Medulla oblongata (tissue), 1 donor: ENCODE results near the gene PYM1.
A peak's percentile ranks its signal among the peaks of the same experiment; 100 is the strongest.
"Not testable (repeated sequence)": the region's sequence is repeated elsewhere in the genome, so short reads cannot be mapped to it uniquely, and the experiment has no call there.

Experiments used
- DNase-seq: peaks from one replicate; pipeline ENCODE4 v3.0.0-alpha.2; 2015; ENCODE audit errors: extremely low spot score

Gene PYM1

GRCh38 chr12:55940065-55940732 lies 12.5 kb upstream of the PYM1 start:
- peak; percentile 93 for DNase-seq

GRCh38 chr12:55938826-55939501 lies 11.3 kb upstream of the PYM1 start:
- no peak for DNase-seq

DNA sequence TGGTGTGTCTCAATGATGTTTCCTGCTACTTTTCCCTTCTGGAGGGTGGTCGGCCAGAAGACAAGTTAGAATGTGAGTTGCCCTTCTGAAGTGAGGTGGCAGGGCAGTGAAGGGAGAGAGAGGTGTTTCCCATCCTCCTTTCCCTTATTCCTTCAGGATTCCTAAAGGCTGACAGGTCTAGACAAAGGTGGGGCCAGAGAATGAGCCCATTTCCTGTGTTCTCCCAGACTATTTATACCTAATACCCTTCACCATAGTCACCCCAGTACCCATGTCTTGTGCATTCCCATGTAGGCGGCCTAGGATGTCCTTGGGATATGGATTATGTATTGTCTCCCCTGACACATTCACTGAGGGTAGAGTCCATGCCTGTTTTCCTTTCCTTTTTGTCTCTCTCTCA lies 10.3 kb upstream of the PYM1 start:
- DNase-seq: no peak

- DNase-seq: no peak
These were observed 8.1 kb upstream of the PYM1 start for GRCh38 chr12:55935738-55936151.

DNA sequence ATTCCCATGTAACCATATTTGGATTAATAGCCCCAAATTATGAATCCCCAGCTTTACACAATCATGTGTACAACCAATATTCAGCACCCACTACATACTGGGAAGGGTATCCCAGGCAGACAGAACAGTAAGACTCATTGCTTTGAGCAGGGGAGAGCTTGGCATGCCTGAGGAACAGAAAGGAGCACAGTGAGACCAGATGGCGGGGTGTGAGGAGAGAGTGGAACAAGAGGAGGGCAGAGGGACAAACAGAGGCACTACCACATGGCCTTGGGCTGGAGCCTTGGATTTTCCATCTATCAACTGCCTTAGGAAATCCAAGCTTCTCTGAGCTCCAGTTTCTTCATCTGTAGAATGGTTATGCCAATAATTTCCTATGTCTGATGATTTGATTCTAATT lies 7.1 kb upstream of the PYM1 start:
- no peak for DNase-seq

- no peak for DNase-seq
These were observed 6.4 kb upstream of the PYM1 start for GRCh38 chr12:55933799-55934742.

DNA sequence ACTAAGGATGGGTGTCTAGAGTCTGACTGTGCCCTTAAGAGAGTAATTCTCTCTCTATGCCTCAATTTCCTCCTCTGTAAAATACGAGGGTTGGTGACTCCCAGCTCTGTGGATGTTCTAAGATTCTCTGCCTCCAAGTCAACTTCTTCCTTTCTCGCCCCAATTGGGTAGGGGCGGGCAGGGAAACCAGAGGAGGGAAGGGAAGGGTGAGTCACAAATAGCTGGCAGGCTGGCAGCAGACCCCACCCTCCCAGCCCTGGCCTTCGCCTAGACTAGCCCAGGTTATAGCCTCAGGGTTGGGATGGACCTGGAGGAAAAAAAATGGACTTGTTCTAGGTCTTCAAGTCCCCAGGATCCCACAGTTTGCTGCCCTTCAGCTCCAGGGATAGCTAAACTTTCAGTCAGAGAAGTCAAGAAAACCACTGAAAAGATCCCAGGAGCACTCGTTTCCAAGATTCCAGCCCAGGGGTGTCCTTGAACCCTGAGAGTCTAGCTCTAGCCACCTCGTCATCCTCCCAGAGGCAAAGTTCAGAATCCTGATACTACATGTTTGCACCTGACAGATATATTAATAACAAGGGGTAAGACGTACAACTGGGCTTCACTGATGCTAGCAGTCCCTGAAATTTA lies 5.6 kb upstream of the PYM1 start:
- DNase-seq: no peak

- DNase-seq: peak; percentile 13
These were observed 4.8 kb upstream of the PYM1 start for GRCh38 chr12:55932551-55932910.

- peak; percentile 43 for DNase-seq
These were observed 4.3 kb upstream of the PYM1 start for GRCh38 chr12:55931780-55932550.

- no peak for DNase-seq
These were observed 3.7 kb upstream of the PYM1 start for GRCh38 chr12:55931317-55931779.

DNA sequence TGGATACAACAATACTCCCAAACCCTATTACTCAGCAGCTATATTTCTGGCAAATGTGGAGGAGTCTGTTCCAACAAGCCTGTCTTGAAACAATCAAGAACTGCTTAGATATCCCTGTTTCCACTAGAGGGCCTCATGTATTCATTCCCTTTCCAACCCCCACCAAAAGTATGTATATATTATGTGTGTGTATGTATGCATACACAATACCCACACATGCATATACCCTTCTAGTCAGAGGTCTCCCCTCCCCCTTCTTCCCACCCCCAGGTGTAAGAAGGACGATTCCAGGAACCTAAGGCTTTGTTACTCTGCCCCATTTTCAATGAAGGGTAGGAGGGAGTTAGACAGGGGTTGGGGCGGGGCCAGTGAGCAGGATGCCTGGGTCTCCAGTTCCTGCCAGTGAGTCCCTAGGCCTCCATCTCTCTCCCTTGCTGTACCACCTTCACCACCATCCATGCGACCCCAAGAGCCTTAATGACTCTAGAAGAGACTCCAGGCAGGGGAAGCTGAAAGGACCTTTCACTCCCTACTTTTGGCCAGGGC lies 3.1 kb upstream of the PYM1 start, which contains the start of gene DGKA:
TSS of gene DGKA (plus strand) at position 392 of the 546 bp plus-strand sequence. CDS start 5,342 bp downstream, outside the sequence.
- peak; percentile 55 for DNase-seq

- peak; percentile 39 for DNase-seq
These were observed 1.7 kb upstream of the PYM1 start for GRCh38 chr12:55929306-55929791.

DNA sequence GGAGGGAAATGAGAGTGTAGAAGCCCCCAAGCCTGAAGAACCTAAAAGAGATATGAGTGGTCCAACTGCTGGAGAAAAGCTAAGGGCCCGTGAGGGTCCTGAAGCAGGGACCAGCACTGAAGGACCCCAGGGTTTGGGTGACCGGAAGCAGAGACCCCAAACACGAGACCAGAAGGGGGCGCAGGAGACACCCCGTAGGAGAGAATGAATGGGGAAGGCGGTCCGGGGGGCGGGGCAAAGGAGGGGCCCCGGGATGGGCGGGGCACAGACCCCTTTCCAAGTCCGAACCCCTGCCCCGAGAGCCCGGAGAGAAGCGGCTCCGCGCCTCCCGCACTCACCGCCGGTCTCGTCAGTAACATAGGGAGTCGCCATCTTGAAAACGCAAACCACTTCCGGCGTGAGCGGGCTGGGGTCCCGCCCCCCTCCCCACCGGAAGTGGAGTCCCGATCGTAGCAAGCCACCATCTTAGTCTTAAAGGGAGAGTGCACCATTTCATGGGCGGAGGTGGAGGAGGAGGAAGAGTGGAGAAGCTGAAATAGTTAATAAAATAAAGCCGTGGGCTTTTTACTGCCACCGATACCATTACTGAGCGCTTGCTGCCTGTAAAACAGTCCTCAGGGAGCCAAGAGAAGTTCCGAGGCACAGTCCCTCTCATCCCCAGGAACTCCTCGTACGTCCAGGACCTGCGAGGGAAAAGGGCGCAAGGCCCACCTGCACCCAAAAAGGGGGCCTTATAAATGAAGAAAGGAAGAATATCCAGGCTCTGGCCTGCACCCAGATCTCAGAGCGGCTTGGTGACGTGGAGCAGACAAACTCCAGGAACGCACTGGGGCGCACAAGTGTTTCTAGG lies 731 bp downstream of the PYM1 start:
- DNase-seq: peak; percentile 93

- no peak for DNase-seq
These were observed 1.6 kb downstream of the PYM1 start for GRCh38 chr12:55925870-55926737.

- no peak for DNase-seq
These were observed 2.3 kb downstream of the PYM1 start for GRCh38 chr12:55925371-55925770.

DNA sequence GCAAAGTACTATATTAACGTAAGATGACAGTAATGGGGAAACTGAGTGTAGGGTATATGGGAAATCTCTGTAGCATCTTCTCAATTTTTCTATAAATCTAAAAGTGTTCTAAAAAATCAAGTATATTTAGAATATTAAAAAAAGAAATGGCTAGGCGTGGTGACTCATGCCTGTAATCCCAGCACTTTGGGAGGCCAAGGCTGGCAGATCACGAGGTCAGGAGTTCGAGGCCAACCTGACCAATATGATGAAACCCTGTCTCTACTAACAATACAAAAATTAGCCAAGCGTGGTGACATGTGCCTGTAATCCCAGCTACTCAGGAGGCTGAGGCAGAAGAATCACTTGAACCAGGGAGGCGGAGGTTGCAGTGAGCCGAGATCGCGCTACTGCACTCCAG lies 4.0 kb downstream of the PYM1 start:
- DNase-seq: not testable (repeated sequence)

DNA sequence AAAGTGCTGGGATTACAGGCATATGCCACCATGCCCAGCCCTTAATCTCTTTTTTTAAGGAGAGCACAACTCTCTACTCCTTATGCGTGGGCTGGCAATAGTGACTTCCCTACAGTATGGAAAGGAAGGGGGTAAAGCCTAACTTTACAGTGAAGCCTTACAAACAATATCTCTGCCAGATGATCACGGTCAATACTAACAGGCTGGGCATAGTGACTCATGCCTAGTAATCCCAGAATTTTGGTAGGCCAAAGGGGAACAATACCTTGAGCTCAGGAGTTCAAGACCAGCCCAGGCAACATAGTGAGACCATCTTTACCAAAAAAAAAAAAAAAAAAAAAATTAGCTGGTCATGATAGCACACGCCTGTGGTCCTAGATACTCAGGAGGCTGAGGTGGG lies 5.6 kb downstream of the PYM1 start:
- DNase-seq: no peak

DNA sequence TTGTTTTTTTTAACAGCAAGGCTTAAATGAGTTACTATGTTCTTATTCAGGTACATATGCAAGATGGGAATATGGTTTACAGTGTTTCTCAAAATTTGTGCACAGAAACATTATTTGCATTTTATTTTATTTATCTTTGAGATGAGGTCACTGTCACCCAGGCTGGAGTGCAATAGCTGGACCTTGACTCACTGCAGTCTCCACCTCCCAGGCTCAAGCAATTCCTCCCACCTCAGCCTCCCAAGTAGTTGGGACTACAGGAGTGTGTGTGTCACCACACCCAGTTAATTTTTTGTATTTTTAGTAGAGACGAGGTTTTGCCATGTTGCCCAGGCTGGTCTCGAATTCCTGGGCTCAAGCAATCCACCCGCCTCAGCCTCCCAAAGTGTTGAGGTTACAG lies 8.7 kb downstream of the PYM1 start:
- not testable (repeated sequence) for DNase-seq

DNA sequence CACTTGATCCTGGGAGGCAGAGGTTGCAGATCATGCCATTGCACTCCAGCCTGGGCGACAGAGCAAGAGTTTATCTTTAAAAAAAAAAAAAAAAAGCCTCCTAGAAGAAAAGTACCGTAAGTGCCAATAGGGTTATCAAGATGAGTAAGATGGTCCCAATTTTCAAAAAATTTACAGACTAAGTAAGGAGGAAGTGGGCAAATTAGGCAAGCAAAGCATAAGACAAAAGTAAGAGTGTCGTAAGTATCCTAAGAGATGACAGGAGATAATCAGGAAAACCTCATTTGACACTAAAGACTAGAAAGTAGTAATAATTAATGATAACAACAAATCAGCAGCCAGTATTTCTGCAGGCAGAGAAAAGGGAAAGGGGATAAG lies 12.2 kb downstream of the PYM1 start:
- no peak for DNase-seq
